H1 (cell line): ENCODE measurements around the gene FANCL. TPM values are rescaled to one million over a fixed set of nuclear protein-coding genes. Genes with fewer than 3 reads are reported as not detected.

Experiments
- HDAC2 ChIP-seq, 2 experiments: fragments of 300-600 bp in 1 of 2; sonication (generic) in 1 of 2; IDR thresholded peaks; 2 replicates each; pipeline ENCODE4 v1.6.1; 2011 to 2012; ENCODE audit warnings: low read depth in 2 of 2, low read length in 2 of 2, mild to moderate bottlenecking in 2 of 2, moderate library complexity in 2 of 2, borderline replicate concordance in 1 of 2, inconsistent platforms in 1 of 2
- POU5F1 ChIP-seq: IDR thresholded peaks from 2 replicates; pipeline ENCODE4 v1.6.1; 2011; ENCODE audit warnings: low read depth, mild to moderate bottlenecking, low read length, moderate library complexity
- RBBP5 ChIP-seq: IDR thresholded peaks from 2 replicates; pipeline ENCODE4 v1.7.1; 2012; ENCODE audit warnings: low read depth, mild to moderate bottlenecking, inconsistent platforms, low read length, moderate library complexity, borderline replicate concordance
- polyA plus RNA-seq, 7 experiments: library from polyadenylated mRNA; depleted of rRNA in 3 of 7; stranded (reverse) in 5 of 7; unstranded in 2 of 7; fragments of >200 nt in 5 of 7; fragments of 200-250 nt in 2 of 7; gene quantifications; 1 replicate in 5 of 7; 2 replicates in 1 of 7; 4 replicates in 1 of 7; pipeline versions ENCODE4 v1.2.1 to v1.2.3, GENCODE V29; 2011 to 2013; ENCODE audit warnings: missing spikeins in 2 of 7, mixed read lengths in 2 of 7
- total RNA-seq: library from RNA; stranded (reverse); fragmentation: NEBNext Ultra II Directional; extraction: Animal tissue kit (Norgen Biotek cat#: 25700); gene quantifications from 2 replicates; pipeline ENCODE4 v1.2.1, GENCODE V29; 2021

FANCL gene
- total and polyA plus RNA-seq, 2 of the 8 experiments (the other 6 are each of a cell fraction or from before 2014, with no cell fraction given): 38.7 to 55.9 TPM

DNA sequence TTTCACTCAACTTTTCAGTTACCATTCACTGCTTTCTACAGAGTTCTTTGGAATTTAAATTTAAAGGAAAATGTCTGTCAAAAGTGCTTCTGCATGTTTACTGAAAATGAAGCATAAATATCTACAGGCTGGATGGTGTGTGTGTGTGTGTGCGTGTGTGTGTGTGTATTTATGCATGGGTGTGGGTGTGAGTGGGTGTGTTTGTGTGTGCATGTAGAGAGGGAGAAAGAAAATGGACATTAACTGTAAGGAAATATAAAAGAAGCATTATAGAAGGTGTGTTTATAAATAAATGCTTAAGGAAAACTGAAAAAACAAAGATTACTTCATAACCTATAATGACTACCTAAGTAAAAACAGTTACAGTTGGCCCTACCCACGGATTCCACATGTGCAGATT lies 43.2 kb downstream of the FANCL start (continued):
- TF ChIP-seq RBBP5 (no peak), HDAC2 (IDR thresholded peaks at IDR 0.05; ENCODE audit: borderline replicate concordance in 1 of 2, low read depth in 2 of 2, low read length in 2 of 2) (no peak), POU5F1 (no peak)
